Muscle layer of colon (tissue), 2 donors: ENCODE measurements around the gene DNER.
"Not testable (repeated sequence)": the region's sequence is repeated elsewhere in the genome, so short reads cannot be mapped to it uniquely, and the experiment has no call there.

Experiments used
- H3K27ac ChIP-seq: one replicate; pipeline ENCODE4 v1.7.0; 2013; ENCODE audit warnings: low read depth, mild to moderate bottlenecking, low read length, moderate library complexity
- H3K27me3 ChIP-seq, 2 donors: one replicate each; pipeline ENCODE4 v1.7.0; 2013; ENCODE audit warnings: low read length in 2 of 2, mild to moderate bottlenecking in 2 of 2; ENCODE audit not compliant: insufficient read depth in 2 of 2, control insufficient read depth in 1 of 2
- H3K36me3 ChIP-seq: one replicate; pipeline ENCODE4 v1.7.0; 2013; ENCODE audit warnings: mild to moderate bottlenecking, low read length; ENCODE audit not compliant: insufficient read depth
- H3K4me1 ChIP-seq: one replicate; pipeline ENCODE4 v1.7.0; 2013; ENCODE audit warnings: mild to moderate bottlenecking, low read length; ENCODE audit not compliant: insufficient read depth
- H3K4me3 ChIP-seq, 2 donors: one replicate each; pipeline ENCODE4 v1.7.0; 2013; ENCODE audit warnings: low read length in 2 of 2, low read depth in 1 of 2, mild to moderate bottlenecking in 1 of 2, moderate library complexity in 1 of 2
- H3K9ac ChIP-seq: one replicate; pipeline ENCODE4 v1.7.0; 2013; ENCODE audit warnings: low read length
- H3K9me3 ChIP-seq: one replicate; pipeline ENCODE4 v1.7.0; 2013; ENCODE audit warnings: mild to moderate bottlenecking, low read length
- donor health status: abdominal sarcoma.
- donor health status: Adenocarcinoma of cecum.

The DNER gene

DNA sequence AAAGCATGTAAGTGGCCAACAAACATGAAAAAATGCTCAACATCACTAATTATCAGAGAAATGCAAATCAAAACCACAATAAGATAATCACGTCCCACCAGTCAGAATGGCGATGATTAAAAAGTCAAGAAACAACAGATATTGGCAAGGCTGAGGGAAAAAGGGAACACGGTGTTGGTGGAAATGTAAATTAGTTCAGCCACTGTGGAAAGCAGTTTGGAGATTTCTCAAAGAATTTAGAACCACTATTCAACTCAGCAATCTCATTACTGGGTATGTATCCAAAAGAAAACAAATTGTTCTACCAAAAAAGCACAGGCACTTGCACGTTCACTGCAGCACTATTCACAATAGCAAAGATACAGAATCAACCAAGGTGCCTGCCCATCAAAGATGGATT lies 341.0 kb downstream of the DNER start:
- not testable (repeated sequence) for H3K4me1 ChIP-seq, H3K27me3 ChIP-seq, H3K9ac ChIP-seq, H3K36me3 ChIP-seq, H3K4me3 ChIP-seq, H3K9me3 ChIP-seq, H3K27ac ChIP-seq

DNA sequence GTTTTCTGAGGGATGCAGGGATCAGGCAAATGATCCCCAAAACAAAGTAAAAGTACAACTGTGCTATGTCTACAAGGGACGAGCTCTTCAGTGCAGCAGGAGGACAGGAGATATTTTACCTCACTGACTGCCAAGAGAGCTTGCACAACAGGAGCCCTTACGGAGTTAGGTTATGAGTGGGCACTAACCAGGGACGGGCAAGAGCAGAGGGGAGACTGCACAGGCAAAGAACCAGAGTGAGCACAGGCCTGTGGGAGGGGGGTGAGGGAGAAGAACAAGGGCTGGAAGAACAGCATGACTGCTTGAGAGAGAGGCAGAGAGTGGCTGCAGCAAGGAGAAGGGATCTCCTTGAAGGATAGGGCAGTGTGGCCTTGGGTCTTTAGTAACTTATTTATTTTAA lies 342.1 kb downstream of the DNER start:
- Histone ChIP-seq H3K4me3 (no peak overlapping the region), H3K36me3 (no peaks in the 10 kb centered on the region), H3K9ac (no peak overlapping the region), H3K27me3 (no peaks in the 10 kb centered on the region), H3K4me1 (no peaks in the 10 kb centered on the region), H3K27ac (no peak overlapping the region), H3K9me3 (no peaks in the 10 kb centered on the region)

DNA sequence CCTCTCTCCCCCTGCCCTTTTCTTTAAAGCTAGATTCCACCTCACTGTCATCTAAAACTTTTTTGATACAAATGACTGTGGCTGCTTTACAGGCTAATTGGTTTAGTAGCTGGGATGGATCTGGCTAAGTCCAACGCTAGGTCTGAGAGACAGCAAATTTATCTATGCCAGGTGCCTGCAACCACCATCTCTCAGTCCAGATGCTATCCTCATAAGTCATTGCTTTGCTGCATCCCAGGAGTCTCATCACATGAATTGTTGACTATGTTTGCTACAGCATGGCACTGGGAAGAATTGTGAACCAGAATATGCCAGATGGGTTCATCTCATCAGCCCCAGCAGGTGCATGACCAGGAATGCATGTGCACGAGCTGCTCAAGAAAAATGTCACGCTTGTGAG lies 343.3 kb downstream of the DNER start:
- Histone ChIP-seq H3K4me3 (no peak overlapping the region), H3K27ac (no peak overlapping the region), H3K4me1 (no peaks in the 10 kb centered on the region), H3K36me3 (no peaks in the 10 kb centered on the region), H3K27me3 (no peaks in the 10 kb centered on the region), H3K9ac (no peak overlapping the region), H3K9me3 (no peaks in the 10 kb centered on the region)

DNA sequence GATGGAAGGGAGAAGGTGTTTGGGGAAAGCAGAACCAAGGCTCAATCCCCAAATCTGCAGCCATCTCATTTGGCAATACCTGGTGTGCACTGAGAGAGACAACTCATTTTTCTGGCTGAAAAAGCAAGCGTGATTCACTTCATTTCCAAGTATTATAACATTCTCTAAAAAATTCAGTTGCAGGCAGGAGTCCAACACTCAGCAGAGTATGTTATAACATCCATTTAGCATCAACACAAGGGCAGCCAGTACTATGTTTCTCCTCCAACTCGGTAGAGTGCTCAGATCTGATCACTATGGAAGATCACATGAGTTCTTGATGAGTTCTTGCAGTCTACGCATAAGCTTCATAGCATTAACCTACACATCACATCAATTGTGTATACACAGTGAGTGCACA lies 343.8 kb downstream of the DNER start:
- H3K9ac ChIP-seq: no peak overlapping the region
- no peak overlapping the region for H3K4me3 ChIP-seq
- no peak overlapping the region for H3K27ac ChIP-seq

DNA sequence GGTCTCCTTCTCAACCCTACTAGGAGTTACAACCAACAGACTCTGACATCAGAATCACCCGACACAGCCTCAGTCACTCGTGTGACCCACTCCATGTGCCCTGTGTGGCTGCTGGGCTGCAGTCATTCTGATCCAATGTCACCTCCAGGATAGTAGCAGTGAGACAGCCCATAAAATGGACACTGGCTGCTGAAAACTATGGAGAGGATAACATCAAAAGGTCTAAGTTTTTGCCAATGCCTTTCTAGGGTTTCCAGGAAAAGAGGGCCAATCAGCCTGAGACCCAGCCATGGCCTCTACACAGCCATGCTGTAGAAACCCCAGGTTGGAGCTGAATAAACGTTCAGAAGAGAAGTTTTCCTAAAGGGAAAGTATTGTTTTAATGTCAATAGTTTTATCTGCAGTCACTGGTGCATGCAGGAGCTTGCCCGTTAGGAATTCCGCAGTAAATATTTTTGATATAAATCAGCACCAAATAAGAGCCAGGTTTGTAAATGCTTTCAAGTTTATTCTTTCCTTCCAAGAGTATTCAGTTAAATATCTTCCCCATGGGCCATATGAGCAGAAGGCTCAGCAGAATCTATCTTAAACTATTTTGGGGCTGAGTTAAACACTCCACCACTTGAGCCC lies 351.1 kb downstream of the DNER start:
- Histone ChIP-seq H3K9me3 (no peaks in the 10 kb centered on the region), H3K27me3 (no peaks in the 10 kb centered on the region), H3K36me3 (no peaks in the 10 kb centered on the region), H3K9ac (no peak overlapping the region), H3K27ac (no peak overlapping the region), H3K4me1 (peaks cover 11% of the 10 kb centered on the region), H3K4me3 (no peak overlapping the region)

More for the DNA sequence above, 343.8 kb downstream of the DNER start:
- Histone ChIP-seq H3K9me3 (no peaks in the 10 kb centered on the region), H3K36me3 (no peaks in the 10 kb centered on the region), H3K27me3 (no peaks in the 10 kb centered on the region), H3K4me1 (no peaks in the 10 kb centered on the region)

DNA sequence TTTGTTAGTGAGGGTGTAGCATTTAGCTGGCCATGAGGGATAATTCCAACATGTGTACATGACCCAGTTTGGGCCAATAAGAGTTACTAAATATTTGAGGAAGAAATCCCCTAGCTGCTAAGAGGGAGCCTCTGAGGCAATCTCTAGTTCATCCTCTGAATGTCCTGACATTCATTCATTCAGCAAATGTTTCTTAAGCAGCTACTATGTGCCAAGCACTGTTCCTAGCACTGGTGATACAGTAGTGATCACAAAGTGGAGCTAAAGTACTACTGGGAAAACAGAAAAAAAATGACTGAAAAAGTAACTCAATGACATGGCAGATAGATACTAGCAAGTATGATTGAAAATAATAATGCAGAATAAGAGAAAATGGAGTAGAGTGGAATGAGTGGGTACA lies 363.5 kb downstream of the DNER start:
- no peaks in the 10 kb centered on the region for H3K4me1 ChIP-seq
- no peak overlapping the region for H3K9ac ChIP-seq
- no peaks in the 10 kb centered on the region for H3K36me3 ChIP-seq
- H3K9me3 ChIP-seq: no peaks in the 10 kb centered on the region
- H3K4me3 ChIP-seq: no peak overlapping the region
- no peak overlapping the region for H3K27ac ChIP-seq
- H3K27me3 ChIP-seq: no peaks in the 10 kb centered on the region

DNA sequence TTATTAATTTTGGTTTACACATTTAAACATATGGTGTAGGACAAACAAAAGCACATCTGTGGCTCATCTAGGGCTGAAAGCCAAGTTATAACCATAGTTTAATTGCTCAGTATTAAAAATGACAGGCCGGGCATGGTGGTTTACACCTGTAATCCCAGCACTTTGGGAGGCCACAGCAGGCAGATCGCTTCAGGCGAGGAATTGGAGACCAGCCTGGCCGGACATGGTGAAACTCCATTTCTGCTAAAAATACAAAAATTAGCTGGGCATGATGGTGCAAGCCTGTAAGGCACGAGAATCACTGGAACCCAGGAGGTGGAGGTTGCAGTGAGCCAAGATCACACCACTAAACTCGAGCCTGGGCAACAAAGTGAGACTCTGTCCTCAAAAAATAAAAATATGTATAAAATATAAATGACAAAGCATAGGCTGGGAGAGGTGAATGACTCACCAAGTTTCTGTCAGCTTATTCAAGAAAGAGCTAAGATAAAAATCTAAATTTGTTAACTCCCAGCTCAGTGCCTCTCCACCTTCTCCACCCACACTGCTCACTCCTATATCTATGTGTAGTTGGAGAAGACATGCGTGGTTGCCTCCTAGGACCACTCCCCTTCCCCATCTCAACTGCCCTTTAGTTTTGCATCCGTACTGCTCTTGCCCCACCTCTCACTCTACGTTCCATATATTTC lies 364.1 kb downstream of the DNER start:
- no peak overlapping the region for H3K27ac ChIP-seq
- H3K4me3 ChIP-seq: no peak overlapping the region
- H3K9ac ChIP-seq: no peak overlapping the region
- H3K36me3 ChIP-seq: no peaks in the 10 kb centered on the region
- no peaks in the 10 kb centered on the region for H3K9me3 ChIP-seq
- no peaks in the 10 kb centered on the region for H3K4me1 ChIP-seq
- H3K27me3 ChIP-seq: no peaks in the 10 kb centered on the region

DNA sequence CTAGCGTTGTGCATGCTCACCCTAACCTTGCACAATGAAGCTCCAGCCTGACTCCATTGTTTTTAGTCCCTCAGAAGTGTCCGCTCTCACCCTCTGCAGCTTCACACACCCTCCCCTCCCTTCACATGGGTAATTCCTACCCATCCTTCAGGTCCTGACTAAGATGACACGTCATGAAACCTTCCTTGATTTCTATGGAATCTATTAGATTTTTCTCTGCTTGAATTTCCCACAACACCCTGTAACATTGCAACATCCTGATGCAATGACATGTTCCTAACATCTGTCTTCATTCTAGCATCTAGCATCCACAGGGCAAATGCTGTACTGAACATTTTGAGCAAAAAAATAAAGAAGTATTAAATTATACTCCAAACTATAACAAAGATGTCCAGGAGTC lies 366.2 kb downstream of the DNER start:
- Histone ChIP-seq H3K27ac (no peak overlapping the region), H3K27me3 (no peaks in the 10 kb centered on the region), H3K36me3 (no peaks in the 10 kb centered on the region), H3K9ac (no peak overlapping the region), H3K4me1 (no peaks in the 10 kb centered on the region), H3K9me3 (no peaks in the 10 kb centered on the region), H3K4me3 (no peak overlapping the region)

DNA sequence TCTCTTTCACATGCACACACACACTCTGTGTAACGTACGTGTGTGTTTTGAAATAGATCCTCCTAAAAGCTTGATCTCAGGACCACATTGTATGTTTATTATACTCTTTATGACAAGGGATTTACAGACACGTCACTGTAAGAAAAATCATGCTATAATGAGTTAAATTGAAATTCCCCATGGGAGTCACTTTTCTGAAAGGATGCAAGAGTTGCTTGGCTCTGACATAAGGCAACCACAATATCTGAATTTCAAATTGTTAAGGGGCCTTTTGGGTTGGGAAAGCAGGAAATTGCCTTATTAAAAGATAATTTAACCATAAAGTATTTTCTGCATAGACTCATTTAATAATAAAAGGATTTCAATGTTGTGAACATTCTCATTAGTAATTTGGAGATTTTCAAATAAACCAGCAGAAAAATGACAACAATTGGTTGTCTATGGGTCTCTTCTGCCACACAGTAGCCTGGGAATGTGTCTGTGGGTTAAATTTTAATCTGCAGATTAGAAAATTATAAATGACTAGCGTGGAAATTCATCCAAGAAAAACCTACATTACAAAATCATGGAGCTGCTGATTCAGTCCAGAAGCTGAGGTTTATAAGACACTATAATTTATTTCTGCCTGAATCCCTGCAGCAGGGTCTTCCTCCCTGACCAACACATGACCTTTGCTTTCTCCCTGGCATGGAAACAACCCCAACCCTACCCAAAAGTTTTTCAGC lies 367.4 kb downstream of the DNER start:
- Histone ChIP-seq H3K36me3 (no peaks in the 10 kb centered on the region), H3K27ac (no peak overlapping the region)

DNA sequence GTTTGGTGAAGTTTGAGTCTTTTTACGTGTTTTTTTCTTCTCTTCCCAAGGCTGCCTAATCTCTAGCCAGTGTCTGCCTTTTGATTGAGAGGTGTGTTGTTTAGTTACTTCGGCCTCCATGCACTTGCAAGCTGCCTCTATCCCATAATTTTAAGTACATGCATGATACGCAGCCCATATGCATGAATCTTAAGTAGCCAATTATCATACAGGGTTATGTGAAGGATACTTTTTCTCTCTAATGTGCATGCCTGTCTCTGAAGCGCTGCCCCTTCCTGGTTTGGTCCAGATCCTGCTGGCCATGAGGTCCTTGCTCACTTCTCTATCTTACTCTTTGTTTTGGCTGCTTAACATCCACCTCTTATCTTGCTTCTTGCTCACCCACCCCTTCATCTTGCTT lies 369.4 kb downstream of the DNER start:
- Histone ChIP-seq H3K4me3 (no peak overlapping the region), H3K27me3 (no peaks in the 10 kb centered on the region), H3K27ac (no peak overlapping the region), H3K9me3 (no peaks in the 10 kb centered on the region), H3K9ac (no peak overlapping the region), H3K36me3 (no peaks in the 10 kb centered on the region), H3K4me1 (no peaks in the 10 kb centered on the region)

More for the DNA sequence above, 367.4 kb downstream of the DNER start:
- H3K4me1 ChIP-seq: no peaks in the 10 kb centered on the region
- H3K9me3 ChIP-seq: no peaks in the 10 kb centered on the region
- no peak overlapping the region for H3K4me3 ChIP-seq
- H3K9ac ChIP-seq: no peak overlapping the region
- no peaks in the 10 kb centered on the region for H3K27me3 ChIP-seq

DNA sequence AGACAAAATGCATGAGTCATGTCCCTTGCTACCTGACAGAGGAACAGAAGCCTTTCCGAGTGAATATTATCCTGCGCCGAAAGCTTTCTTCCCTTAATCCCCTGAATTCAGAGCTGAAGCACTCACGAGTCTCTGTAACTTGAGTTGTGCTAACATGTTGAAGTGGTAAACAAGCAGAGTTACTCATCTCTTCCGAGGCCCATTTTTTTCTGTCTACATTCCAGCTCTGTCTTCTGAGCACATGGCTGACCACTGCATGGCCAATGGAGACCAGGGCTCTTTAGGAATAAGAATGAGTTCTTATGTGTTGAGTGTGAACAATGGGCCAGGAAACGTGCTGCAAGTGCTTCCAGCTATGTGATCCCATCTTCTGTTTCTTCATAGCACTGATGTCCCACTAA lies 370.2 kb downstream of the DNER start:
- Histone ChIP-seq H3K4me1 (no peaks in the 10 kb centered on the region), H3K9me3 (no peaks in the 10 kb centered on the region), H3K9ac (no peak overlapping the region), H3K4me3 (no peak overlapping the region), H3K36me3 (no peaks in the 10 kb centered on the region), H3K27ac (no peak overlapping the region), H3K27me3 (no peaks in the 10 kb centered on the region)
